Sigmoid colon (tissue), 7 donors: ENCODE measurements around the gene MAP3K3. TPM values are rescaled to one million over a fixed set of nuclear protein-coding genes. Genes with fewer than 3 reads are reported as not detected.
A peak's percentile ranks its signal among the peaks of the same experiment; 100 is the strongest.

Source experiments
- DNase-seq: peaks from one replicate; pipeline ENCODE4 v3.0.0-alpha.2; 2019
- H3K27ac ChIP-seq, 4 donors: fragments of 200-600 bp; sonication (generic); one replicate each; pipeline ENCODE4 v1.5.1; 2016 to 2019; ENCODE audit warnings: mild to moderate bottlenecking in 1 of 4
- H3K27me3 ChIP-seq, 3 donors: fragments of 200-600 bp; sonication (generic); one replicate each; pipeline ENCODE4 v1.5.1; 2019; ENCODE audit warnings: mild to moderate bottlenecking in 1 of 3
- H3K36me3 ChIP-seq, 4 donors: fragments of 200-600 bp; sonication (generic); one replicate each; pipeline ENCODE4 v1.5.1; 2016 to 2019
- H3K4me1 ChIP-seq, 4 donors: fragments of 200-600 bp; sonication (generic); one replicate each; pipeline ENCODE4 v1.5.1; 2017 to 2019
- H3K4me3 ChIP-seq, 4 donors: fragments of 200-600 bp; sonication (generic); one replicate each; pipeline ENCODE4 v1.5.1; 2017 to 2019; ENCODE audit warnings: mild to moderate bottlenecking in 2 of 4, moderate library complexity in 1 of 4
- H3K9me3 ChIP-seq, 4 donors: fragments of 200-600 bp in 3 of 4; sonication (generic) in 3 of 4; one replicate each; pipeline versions ENCODE4 v1.5.1 to v1.6.1; 2013 to 2019
- EP300 ChIP-seq, 4 donors: sonication (generic); formaldehyde crosslinking; IDR thresholded peaks; one replicate each; pipeline ENCODE4 v1.6.1; 2017; ENCODE audit warnings: antibody characterized with exemption in 4 of 4
- POLR2A ChIP-seq, 2 donors: fragments of 450-650 bp; IDR thresholded peaks; one replicate each; pipeline ENCODE4 v1.6.1; 2016; ENCODE audit warnings: antibody characterized with exemption in 2 of 2, mild to moderate bottlenecking in 2 of 2, moderate library complexity in 2 of 2
- POLR2AphosphoS5 ChIP-seq, 4 donors: sonication (generic); formaldehyde crosslinking; IDR thresholded peaks; one replicate each; pipeline ENCODE4 v1.6.1; 2017; ENCODE audit warnings: antibody characterized with exemption in 4 of 4
- WGBS, 2 donors: extraction: QIAGEN DNeasy Blood & Tissue Kit; methylation state at CpG; one replicate each; pipeline ENCODE4 v1.1.7; 2013; 5-methylcytosine and 5-hydroxymethylcytosine counted together
- intact Hi-C: fragments of 100-400 bp; cut with DNase I; formaldehyde crosslinking; loops from one replicate; pipeline ENCODE4 v1.15.1; 2023
- polyA plus RNA-seq, 3 donors: library from polyadenylated mRNA; stranded (reverse); fragments of 200-250 nt; gene quantifications; one replicate each; pipeline ENCODE4 v1.2.3, GENCODE V29; 2013
- total RNA-seq, 4 donors: library from RNA; depleted of rRNA; stranded (reverse); fragments of >200 nt; gene quantifications; one replicate each; pipeline ENCODE4 v1.1.0, GENCODE V29; 2016
- TF ChIP-seq, protein P1 (sequence below), 4 experiments: fragments of 450-650 bp in 3 of 4; fragments of 200-600 bp in 1 of 4; IDR thresholded peaks; one replicate each; pipeline ENCODE4 v1.5.1; 2016 to 2019; ENCODE audit warnings: antibody characterized with exemption in 4 of 4, mild to moderate bottlenecking in 3 of 4, moderate library complexity in 2 of 4
- donor health status: healthy with polysubstance abuse.
- donor health status: Bipolar disorder and iron deficiency.
- donor health status: healthy.

The MAP3K3 gene
- total and polyA plus RNA-seq, 7 donors, result 4.4 to 68.7 (median 51.5) TPM

DNA sequence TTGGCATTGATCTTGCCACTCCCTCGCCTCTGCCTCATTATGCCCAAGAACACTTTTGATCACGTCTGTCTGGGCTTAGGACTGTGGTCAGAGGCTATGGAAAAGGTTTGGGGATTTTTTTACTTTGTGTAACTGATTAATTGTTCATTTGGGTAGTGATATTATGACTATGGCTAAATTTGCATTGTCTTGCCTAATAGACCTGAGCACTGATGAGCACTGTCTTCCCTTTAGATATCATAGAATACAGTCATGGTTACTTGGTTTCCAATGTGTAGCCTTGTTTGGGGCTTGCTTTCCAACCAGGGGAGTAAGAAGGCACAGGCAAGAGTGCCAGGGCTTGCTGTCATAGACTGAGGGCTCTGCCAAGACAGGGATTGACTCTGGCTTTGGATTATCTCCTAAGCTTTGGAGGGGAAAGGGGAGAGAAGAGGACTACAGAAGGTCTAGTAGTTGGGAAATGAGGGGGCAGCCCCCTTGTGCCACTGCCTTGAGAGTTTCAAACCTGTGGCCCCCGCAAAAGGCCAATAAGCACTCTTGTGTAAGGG, 64.0 kb downstream of the MAP3K3 start:
- Histone ChIP-seq H3K9me3 (no peaks in the 10 kb centered on the region), H3K4me1 (peaks cover 0 to 53% (median 45%) of the 10 kb centered on the region in 4 donors), H3K27me3 (no peaks in the 10 kb centered on the region), H3K27ac (peak overlapping the region in 3 of 4 donors; percentile 50 to 65 (median 60)), H3K4me3 (no peak overlapping the region), H3K36me3 (peaks cover 27 to 62% (median 40%) of the 10 kb centered on the region in 4 donors)
- DNase-seq, result no peak
- 91 to 93% methylated on average over 3 of the region's 3 CpGs for WGBS, 2 donors
- intact Hi-C loops, result no loop called here
- TF ChIP-seq, protein P1, sequence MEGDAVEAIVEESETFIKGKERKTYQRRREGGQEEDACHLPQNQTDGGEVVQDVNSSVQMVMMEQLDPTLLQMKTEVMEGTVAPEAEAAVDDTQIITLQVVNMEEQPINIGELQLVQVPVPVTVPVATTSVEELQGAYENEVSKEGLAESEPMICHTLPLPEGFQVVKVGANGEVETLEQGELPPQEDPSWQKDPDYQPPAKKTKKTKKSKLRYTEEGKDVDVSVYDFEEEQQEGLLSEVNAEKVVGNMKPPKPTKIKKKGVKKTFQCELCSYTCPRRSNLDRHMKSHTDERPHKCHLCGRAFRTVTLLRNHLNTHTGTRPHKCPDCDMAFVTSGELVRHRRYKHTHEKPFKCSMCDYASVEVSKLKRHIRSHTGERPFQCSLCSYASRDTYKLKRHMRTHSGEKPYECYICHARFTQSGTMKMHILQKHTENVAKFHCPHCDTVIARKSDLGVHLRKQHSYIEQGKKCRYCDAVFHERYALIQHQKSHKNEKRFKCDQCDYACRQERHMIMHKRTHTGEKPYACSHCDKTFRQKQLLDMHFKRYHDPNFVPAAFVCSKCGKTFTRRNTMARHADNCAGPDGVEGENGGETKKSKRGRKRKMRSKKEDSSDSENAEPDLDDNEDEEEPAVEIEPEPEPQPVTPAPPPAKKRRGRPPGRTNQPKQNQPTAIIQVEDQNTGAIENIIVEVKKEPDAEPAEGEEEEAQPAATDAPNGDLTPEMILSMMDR (IDR thresholded peaks at IDR 0.05), result no peak
- TF ChIP-seq POLR2AphosphoS5 (IDR thresholded peaks at IDR 0.05) (no peak), POLR2A (IDR thresholded peaks at IDR 0.05) (no peak), EP300 (IDR thresholded peaks at IDR 0.05) (no peak)

DNA sequence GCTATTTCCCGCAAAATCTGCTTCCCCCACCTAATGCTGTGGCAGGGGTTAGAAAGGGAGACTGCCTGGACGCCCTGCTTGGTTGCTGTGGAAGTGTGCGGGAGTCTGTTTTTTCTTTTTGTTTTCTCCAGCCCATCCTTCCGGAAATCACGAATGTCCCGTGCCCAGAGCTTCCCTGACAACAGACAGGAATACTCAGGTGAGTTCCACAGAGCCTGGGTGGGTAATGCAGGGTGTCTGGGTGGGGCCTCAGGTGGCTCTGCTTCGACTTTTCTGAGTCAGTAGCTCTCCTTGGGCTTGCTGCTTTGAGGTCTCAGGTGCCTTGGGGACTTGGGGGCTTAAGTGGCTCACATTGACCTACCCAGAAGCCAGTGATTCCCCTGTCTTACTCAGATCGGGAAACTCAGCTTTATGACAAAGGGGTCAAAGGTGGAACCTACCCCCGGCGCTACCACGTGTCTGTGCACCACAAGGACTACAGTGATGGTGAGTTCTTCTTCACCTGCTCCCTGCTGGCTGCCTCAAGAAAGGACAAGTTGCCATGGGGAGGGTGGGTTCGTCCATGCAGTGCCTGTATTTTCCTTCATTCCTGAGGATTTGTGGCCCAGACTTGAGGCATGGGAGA, 66.3 kb downstream of the MAP3K3 start:
- Histone ChIP-seq H3K4me1 (peaks cover 0 to 33% (median 30%) of the 10 kb centered on the region in 4 donors), H3K4me3 (no peak overlapping the region), H3K36me3 (peaks cover 24 to 62% (median 52%) of the 10 kb centered on the region in 4 donors), H3K27ac (no peak overlapping the region), H3K9me3 (no peaks in the 10 kb centered on the region), H3K27me3 (no peaks in the 10 kb centered on the region)
- DNase-seq, result no peak
- 71 to 82% methylated on average over 12 of the region's 12 CpGs for WGBS, 2 donors
- TF ChIP-seq, protein P1 (IDR thresholded peaks at IDR 0.05), result no peak
- intact Hi-C loops, result no loop called here

DNA sequence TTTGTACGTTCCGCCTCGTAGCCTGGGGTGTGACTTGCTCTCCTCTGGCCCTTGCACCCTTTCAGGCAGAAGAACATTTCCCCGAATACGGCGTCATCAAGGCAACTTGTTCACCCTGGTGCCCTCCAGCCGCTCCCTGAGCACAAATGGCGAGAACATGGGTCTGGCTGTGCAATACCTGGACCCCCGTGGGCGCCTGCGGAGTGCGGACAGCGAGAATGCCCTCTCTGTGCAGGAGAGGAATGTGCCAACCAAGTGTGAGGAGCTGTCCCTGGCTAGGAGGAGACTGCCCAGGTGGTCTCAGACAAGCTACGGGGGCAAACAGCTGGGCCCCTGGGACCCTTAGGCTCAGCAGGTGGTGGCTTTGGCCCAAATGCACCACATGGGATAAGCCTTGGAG, 67.3 kb downstream of the MAP3K3 start:
- TF ChIP-seq EP300 (IDR thresholded peaks at IDR 0.05) (no peak), POLR2A (IDR thresholded peaks at IDR 0.05) (no peak), POLR2AphosphoS5 (IDR thresholded peaks at IDR 0.05) (no peak)
- TF ChIP-seq, protein P1 (IDR thresholded peaks at IDR 0.05), result no peak
- H3K4me3 ChIP-seq, result no peak overlapping the region
- no peaks in the 10 kb centered on the region for H3K27me3 ChIP-seq
- 97 to 99% methylated on average over 14 of the region's 14 CpGs for whole genome bisulfite sequencing, 2 donors
- DNase-seq, result no peak
- intact Hi-C loops, result no loop called here
- H3K9me3 ChIP-seq, result no peaks in the 10 kb centered on the region
- H3K27ac ChIP-seq, result no peak overlapping the region
- H3K4me1 ChIP-seq, result peaks cover 0 to 27% (median 23%) of the 10 kb centered on the region in 4 donors
- peaks cover 24 to 71% (median 59%) of the 10 kb centered on the region in 4 donors for H3K36me3 ChIP-seq

DNA sequence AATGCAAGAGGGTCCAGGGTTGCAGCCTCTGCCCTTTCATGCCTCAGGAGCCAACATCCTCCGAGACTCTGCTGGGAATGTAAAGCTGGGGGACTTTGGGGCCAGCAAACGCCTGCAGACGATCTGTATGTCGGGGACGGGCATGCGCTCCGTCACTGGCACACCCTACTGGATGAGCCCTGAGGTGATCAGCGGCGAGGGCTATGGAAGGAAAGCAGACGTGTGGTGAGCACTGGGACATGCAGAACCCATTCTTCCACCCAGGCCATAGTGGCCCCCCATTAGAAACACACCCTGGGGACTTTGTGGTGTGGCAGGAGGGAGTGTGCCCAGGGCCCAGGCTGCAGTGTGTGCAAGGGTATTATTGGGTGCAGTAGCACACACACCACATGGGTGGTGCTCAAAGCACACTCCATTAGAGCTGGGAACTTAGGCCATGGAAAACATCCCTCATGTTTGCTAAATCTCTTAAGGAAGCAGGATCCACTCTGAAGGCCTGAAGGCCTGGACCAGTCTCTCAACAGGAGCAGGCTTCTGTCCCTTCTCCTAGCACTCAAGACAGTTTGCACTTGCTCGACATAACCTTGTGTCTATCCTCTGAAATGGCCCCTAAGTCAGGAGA, 70.1 kb downstream of the MAP3K3 start:
- Histone ChIP-seq H3K9me3 (no peaks in the 10 kb centered on the region), H3K36me3 (peaks cover 24 to 73% (median 60%) of the 10 kb centered on the region in 4 donors), H3K27me3 (no peaks in the 10 kb centered on the region), H3K27ac (no peak overlapping the region), H3K4me1 (peaks cover 0 to 12% (median 4%) of the 10 kb centered on the region in 4 donors), H3K4me3 (no peak overlapping the region)
- 94% methylated on average over 11 of the region's 11 CpGs for WGBS, 2 donors
- intact Hi-C loops, result no loop called here
- TF ChIP-seq EP300 (IDR thresholded peaks at IDR 0.05), result no peak
- TF ChIP-seq, protein P1 (IDR thresholded peaks at IDR 0.05), result no peak
- TF ChIP-seq POLR2AphosphoS5 (IDR thresholded peaks at IDR 0.05), result no peak
- DNase-seq, result no peak
